Keratinocyte (primary cell): ENCODE results near the gene ELK3.

Experiments used
- CTCF ChIP-seq, 3 experiments: IDR thresholded peaks in 1 of 3; conservative IDR thresholded peaks in 1 of 3; optimal IDR thresholded peaks in 1 of 3; 2 replicates in 2 of 3; 3 replicates in 1 of 3; pipeline versions ENCODE3 to v1.5.1; 2011; ENCODE audit warnings: low read length in 3 of 3, mild to moderate bottlenecking in 3 of 3, moderate library complexity in 2 of 3, control low read depth in 1 of 3, inconsistent platforms in 1 of 3; ENCODE audit not compliant: insufficient read depth in 2 of 3; ENCODE audit errors: extremely low read depth in 1 of 3
- EZH2 ChIP-seq: IDR thresholded peaks from one replicate; pipeline ENCODE4 v1.6.1; 2012; ENCODE audit warnings: inconsistent platforms, mild to moderate bottlenecking, low read length, moderate library complexity

DNA sequence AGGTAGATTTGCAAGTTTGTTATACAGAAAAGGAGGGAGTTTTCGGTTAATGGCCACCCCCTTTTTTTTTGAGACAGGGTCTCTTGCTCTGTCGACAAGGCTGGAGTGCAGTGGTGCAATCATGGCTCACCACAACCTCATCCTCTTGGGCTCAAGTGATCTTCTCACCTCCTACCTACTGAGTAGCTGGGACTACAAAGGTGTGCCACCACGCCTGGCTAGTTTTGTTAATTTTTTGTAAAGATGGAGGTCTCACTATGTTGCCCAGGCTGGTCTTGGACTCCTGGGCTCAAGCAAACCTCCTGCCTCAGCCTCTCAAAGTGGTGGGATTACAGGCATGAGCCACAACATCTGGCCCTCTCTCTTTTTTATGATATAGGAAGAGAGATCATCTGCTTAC lies 111.5 kb downstream of the ELK3 start:
- TF ChIP-seq EZH2 (no peak), CTCF (optimal IDR thresholded peaks at IDR 0.05 in 1 of 3, IDR thresholded peaks at IDR 0.05 in 1 of 3, conservative IDR thresholded peaks at IDR 0.05 in 1 of 3; ENCODE audit: extremely low read depth in 1 of 3, insufficient read depth in 2 of 3, low read length in 3 of 3) (no peak)
